ENCODE data around the gene TMEM143. TPM values are rescaled to one million over a fixed set of nuclear protein-coding genes. Genes with fewer than 3 reads are reported as not detected.
A peak's percentile ranks its signal among the peaks of the same experiment; 100 is the strongest.

The TMEM143 gene
- polyA plus RNA-seq, 3 donors: 1.7 to 11.9 (median 2.1) TPM

GRCh38 chr19:48381178-48381950 is 17.6 kb upstream of the TMEM143 start:
- Histone ChIP-seq H3K27me3 (ENCODE audit: control insufficient read depth in 2 of 2, insufficient read depth in 2 of 2, low read length in 2 of 2) (no peaks in the 10 kb centered on the region), H3K36me3 (replicated peaks in 1 of 2; ENCODE audit: control insufficient read depth in 1 of 2, insufficient read depth in 2 of 2, low read length in 2 of 2) (peaks cover 36 to 56% of the 10 kb centered on the region in 2 donors), H3K4me2 (replicated peaks; ENCODE audit: extremely low read depth, low read length, poor library complexity, severe bottlenecking) (no peak overlapping the region), H3K4me1 (ENCODE audit: control insufficient read depth in 1 of 2, insufficient read depth in 2 of 2, low read length in 2 of 2) (peaks cover 0 to 5% of the 10 kb centered on the region in 2 donors), H3K4me3 (replicated peaks in 1 of 3; ENCODE audit: low read depth in 2 of 3, low read length in 3 of 3) (no peak overlapping the region), H3K27ac (ENCODE audit: low read depth in 1 of 2, low read length in 2 of 2) (no peak overlapping the region), H3K79me2 (ENCODE audit: insufficient read depth, low read length) (no peaks in the 10 kb centered on the region), H3K9ac (ENCODE audit: insufficient read depth, low read length, poor library complexity, severe bottlenecking) (no peak overlapping the region), H4K20me1 (ENCODE audit: insufficient read depth, low read length) (no peaks in the 10 kb centered on the region), H3K9me3 (replicated peaks in 1 of 2; ENCODE audit: control insufficient read depth in 1 of 2, insufficient read depth in 1 of 2, low read length in 2 of 2) (no peaks in the 10 kb centered on the region), H2AFZ (ENCODE audit: insufficient read depth, low read depth, low read length, poor library complexity, severe bottlenecking) (no peak overlapping the region)
- H3K36me3 Mint-ChIP-seq: peaks cover 49 to 62% of the 10 kb centered on the region in 2 donors
- DNase-seq: no peak
- no peak overlapping the region for H3K4me3 Mint-ChIP-seq
- TF ChIP-seq CTCF (IDR thresholded peaks at IDR 0.05): no peak
- peaks cover 0 to 4% (median 1%) of the 10 kb centered on the region in 3 donors for H3K27me3 Mint-ChIP-seq (ENCODE audit: low read depth in 3 of 3)
- peaks cover 0 to 2% (median 0%) of the 10 kb centered on the region in 7 donors for H3K9me3 Mint-ChIP-seq
- WGBS (ENCODE audit: insufficient coverage): 93% methylated on average over 2 of the region's 11 CpGs
- intact Hi-C loops (cut with micrococcal nuclease): no loop called here
- peak overlapping the region in 3 of 7 donors; percentile 21 to 26 (median 26) for H3K27ac Mint-ChIP-seq
- H3K4me1 Mint-ChIP-seq: peaks cover 10% of the 10 kb centered on the region

GRCh38 chr19:48379058-48379457 is 15.3 kb upstream of the TMEM143 start:
- Histone ChIP-seq H3K27ac (ENCODE audit: low read depth in 1 of 2, low read length in 2 of 2) (no peak overlapping the region), H3K27me3 (ENCODE audit: control insufficient read depth in 2 of 2, insufficient read depth in 2 of 2, low read length in 2 of 2) (no peaks in the 10 kb centered on the region), H3K4me3 (replicated peaks in 1 of 3; ENCODE audit: low read depth in 2 of 3, low read length in 3 of 3) (no peak overlapping the region), H3K36me3 (replicated peaks in 1 of 2; ENCODE audit: control insufficient read depth in 1 of 2, insufficient read depth in 2 of 2, low read length in 2 of 2) (peaks cover 22 to 33% of the 10 kb centered on the region in 2 donors), H3K4me2 (replicated peaks; ENCODE audit: extremely low read depth, low read length, poor library complexity, severe bottlenecking) (no peak overlapping the region), H2AFZ (ENCODE audit: insufficient read depth, low read depth, low read length, poor library complexity, severe bottlenecking) (no peak overlapping the region), H3K79me2 (ENCODE audit: insufficient read depth, low read length) (no peaks in the 10 kb centered on the region), H3K9ac (ENCODE audit: insufficient read depth, low read length, poor library complexity, severe bottlenecking) (no peak overlapping the region), H4K20me1 (ENCODE audit: insufficient read depth, low read length) (no peaks in the 10 kb centered on the region), H3K9me3 (replicated peaks in 1 of 2; ENCODE audit: control insufficient read depth in 1 of 2, insufficient read depth in 1 of 2, low read length in 2 of 2) (no peaks in the 10 kb centered on the region), H3K4me1 (ENCODE audit: control insufficient read depth in 1 of 2, insufficient read depth in 2 of 2, low read length in 2 of 2) (peaks cover 0 to 5% of the 10 kb centered on the region in 2 donors)
- WGBS (ENCODE audit: insufficient coverage): 90% methylated on average over 4 of the region's 5 CpGs
- Mint-ChIP-seq H3K27ac (peak overlapping the region in 2 of 7 donors; percentile 41 to 68), H3K4me1 (peaks cover 10% of the 10 kb centered on the region), H3K36me3 (peaks cover 27 to 39% of the 10 kb centered on the region in 2 donors), H3K9me3 (peaks cover 0 to 2% (median 0%) of the 10 kb centered on the region in 7 donors), H3K27me3 (ENCODE audit: low read depth in 3 of 3) (peaks cover 0 to 4% (median 2%) of the 10 kb centered on the region in 3 donors), H3K4me3 (no peak overlapping the region)
- DNase-seq: no peak
- no peak for TF ChIP-seq CTCF (IDR thresholded peaks at IDR 0.05)
- intact Hi-C loops (cut with micrococcal nuclease): no loop called here

Measured in CD14-positive monocyte (primary cell).